Mammary epithelial cell (primary cell): ENCODE measurements around the gene KLK2.

Source experiments
- CTCF ChIP-seq, 2 donors: IDR thresholded peaks in 1 of 2; conservative IDR thresholded peaks in 1 of 2; 2 replicates each; pipeline ENCODE4 v1.5.1; 2011 to 2012; ENCODE audit warnings: inconsistent platforms in 2 of 2, low read length in 2 of 2, mild to moderate bottlenecking in 2 of 2, control low read depth in 1 of 2, low read depth in 1 of 2; ENCODE audit not compliant: insufficient read depth in 1 of 2; ENCODE audit errors: extremely low read depth in 1 of 2
- EZH2 ChIP-seq: IDR thresholded peaks from 2 replicates; pipeline ENCODE4 v1.6.1; 2012; ENCODE audit warnings: low read length, inconsistent platforms, borderline replicate concordance

DNA sequence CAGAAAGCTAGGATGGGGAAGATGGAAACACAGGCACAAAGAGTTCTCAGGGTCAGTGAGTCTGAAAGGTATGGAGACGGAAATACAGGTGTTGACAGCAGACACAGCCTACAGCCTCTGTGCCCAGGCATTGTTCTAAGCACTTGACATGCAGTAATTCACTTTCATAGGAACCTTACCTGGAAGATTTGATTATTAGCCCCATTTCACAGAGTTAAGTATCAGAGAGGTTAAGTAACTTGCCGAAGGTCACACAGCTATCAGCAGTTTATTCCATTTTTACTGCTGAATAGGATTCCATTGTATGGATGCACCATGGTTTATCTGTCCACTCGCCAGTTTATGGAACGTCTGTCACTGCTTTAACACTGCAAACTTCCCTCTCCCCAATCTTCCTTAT, 24.8 kb downstream of the KLK2 start:
- no peak for TF ChIP-seq EZH2
- no peak for TF ChIP-seq CTCF (conservative IDR thresholded peaks at IDR 0.05 in 1 of 2, IDR thresholded peaks at IDR 0.05 in 1 of 2; ENCODE audit: extremely low read depth in 1 of 2, insufficient read depth in 1 of 2, low read depth in 1 of 2, low read length in 2 of 2)
